ENCODE results near the gene PRKCA. TPM values are rescaled to one million over a fixed set of nuclear protein-coding genes. Genes with fewer than 3 reads are reported as not detected.

PRKCA gene
- total and polyA plus RNA-seq, 2 experiments from 2014 or later = 6.4 to 35.4 TPM

DNA sequence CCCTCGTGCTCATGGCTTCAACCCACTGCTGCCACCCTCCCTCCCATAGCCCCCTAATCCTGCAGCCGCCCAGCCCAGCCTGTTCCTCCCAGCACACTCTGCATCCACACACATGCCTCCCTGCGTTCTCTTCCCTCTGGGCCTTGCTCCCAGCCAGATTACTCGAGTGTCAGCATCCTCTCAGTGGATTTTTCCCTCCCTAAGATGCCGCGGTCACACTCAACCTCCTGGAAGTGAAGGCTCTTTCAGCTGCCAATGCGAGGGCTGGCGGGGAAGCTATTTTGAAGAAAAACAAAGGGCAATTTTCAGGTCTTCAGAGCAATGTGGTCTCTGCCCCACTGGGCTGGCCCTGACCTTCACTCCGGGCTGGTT is 509.3 kb downstream of the PRKCA start:
- no peaks in the 10 kb centered on the region for H3K9me2 ChIP-seq (ENCODE audit: insufficient read depth)
- Mint-ChIP-seq H3K9me3 (peaks cover under 1% of the 10 kb centered on the region; the same call in 1 of the 3 replicates), H3K27me3 (ENCODE audit: insufficient read depth, low read depth, poor library complexity) (peaks cover 9% of the 10 kb centered on the region), H3K36me3 (ENCODE audit: low read depth) (no peaks in the 10 kb centered on the region), H3K27ac (no peak overlapping the region), H3K4me3 (no peak overlapping the region), H3K4me1 (peaks cover 6% of the 10 kb centered on the region)
- H2AFZ ChIP-seq = no peak overlapping the region
- H3F3A ChIP-seq (replicated peaks; ENCODE audit: low read depth) = no peaks in the 10 kb centered on the region
- no peaks in the 10 kb centered on the region for H3K79me2 ChIP-seq (replicated peaks; ENCODE audit: insufficient read depth)
- H3K4me2 ChIP-seq = no peak overlapping the region
- H3K27me3 ChIP-seq (ENCODE audit: insufficient read depth) = no peaks in the 10 kb centered on the region
- DNase-seq (ENCODE audit: low spot score) (no peak), ATAC-seq (no peak)
- H4K20me1 ChIP-seq (replicated peaks; ENCODE audit: insufficient read depth) = no peaks in the 10 kb centered on the region
- no peak overlapping the region for H3K27ac ChIP-seq (ENCODE audit: low read depth)
- H3K36me3 ChIP-seq (ENCODE audit: insufficient read depth) = no peaks in the 10 kb centered on the region
- TF ChIP-seq POLR2AphosphoS5 (IDR thresholded peaks at IDR 0.05; ENCODE audit: low read depth) (no peak), CREB1 (CRISPR knock-in tag; IDR thresholded peaks at IDR 0.05; ENCODE audit: low read depth) (no peak), STAT1 (IDR thresholded peaks at IDR 0.05; ENCODE audit: unreplicated experiment) (no peak), EZH2 (IDR thresholded peaks at IDR 0.05; ENCODE audit: low read depth, unreplicated experiment) (no peak), EZH2phosphoT487 (IDR thresholded peaks at IDR 0.05; ENCODE audit: unreplicated experiment) (no peak)
- TF ChIP-seq, protein P1, sequence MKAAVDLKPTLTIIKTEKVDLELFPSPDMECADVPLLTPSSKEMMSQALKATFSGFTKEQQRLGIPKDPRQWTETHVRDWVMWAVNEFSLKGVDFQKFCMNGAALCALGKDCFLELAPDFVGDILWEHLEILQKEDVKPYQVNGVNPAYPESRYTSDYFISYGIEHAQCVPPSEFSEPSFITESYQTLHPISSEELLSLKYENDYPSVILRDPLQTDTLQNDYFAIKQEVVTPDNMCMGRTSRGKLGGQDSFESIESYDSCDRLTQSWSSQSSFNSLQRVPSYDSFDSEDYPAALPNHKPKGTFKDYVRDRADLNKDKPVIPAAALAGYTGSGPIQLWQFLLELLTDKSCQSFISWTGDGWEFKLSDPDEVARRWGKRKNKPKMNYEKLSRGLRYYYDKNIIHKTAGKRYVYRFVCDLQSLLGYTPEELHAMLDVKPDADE (IDR thresholded peaks at IDR 0.05) = no peak
- H3K4me3 ChIP-seq = no peak overlapping the region
- H3K4me1 ChIP-seq (ENCODE audit: insufficient read depth) = no peaks in the 10 kb centered on the region

DNA sequence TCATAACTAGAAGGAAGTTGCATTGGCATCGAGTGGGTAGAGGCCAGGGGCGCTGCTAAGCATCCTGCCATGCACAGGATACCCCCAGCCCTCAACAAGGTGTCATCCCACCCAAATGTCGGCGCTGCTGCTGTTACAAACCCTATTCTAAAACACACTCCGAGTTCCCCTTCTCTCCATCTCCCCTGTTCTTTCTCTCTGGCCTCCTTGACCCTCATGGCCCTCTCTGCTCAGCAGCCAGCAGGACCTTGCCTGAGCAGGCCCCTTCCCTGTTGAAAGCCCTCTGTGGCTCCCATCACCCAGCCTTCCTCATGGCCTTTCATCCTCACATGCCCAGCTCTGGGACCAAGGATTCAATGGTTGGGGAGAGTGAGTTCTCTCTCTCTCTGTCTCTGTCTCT is 510.2 kb downstream of the PRKCA start:
- no peaks in the 10 kb centered on the region for H4K20me1 ChIP-seq (replicated peaks; ENCODE audit: insufficient read depth)
- H3K4me3 Mint-ChIP-seq = no peak overlapping the region
- no peak overlapping the region for H2AFZ ChIP-seq
- TF ChIP-seq ZNF331 (CRISPR knock-in tag; IDR thresholded peaks at IDR 0.05; ENCODE audit: low read depth) = no peak
- TF ChIP-seq, protein P2, sequence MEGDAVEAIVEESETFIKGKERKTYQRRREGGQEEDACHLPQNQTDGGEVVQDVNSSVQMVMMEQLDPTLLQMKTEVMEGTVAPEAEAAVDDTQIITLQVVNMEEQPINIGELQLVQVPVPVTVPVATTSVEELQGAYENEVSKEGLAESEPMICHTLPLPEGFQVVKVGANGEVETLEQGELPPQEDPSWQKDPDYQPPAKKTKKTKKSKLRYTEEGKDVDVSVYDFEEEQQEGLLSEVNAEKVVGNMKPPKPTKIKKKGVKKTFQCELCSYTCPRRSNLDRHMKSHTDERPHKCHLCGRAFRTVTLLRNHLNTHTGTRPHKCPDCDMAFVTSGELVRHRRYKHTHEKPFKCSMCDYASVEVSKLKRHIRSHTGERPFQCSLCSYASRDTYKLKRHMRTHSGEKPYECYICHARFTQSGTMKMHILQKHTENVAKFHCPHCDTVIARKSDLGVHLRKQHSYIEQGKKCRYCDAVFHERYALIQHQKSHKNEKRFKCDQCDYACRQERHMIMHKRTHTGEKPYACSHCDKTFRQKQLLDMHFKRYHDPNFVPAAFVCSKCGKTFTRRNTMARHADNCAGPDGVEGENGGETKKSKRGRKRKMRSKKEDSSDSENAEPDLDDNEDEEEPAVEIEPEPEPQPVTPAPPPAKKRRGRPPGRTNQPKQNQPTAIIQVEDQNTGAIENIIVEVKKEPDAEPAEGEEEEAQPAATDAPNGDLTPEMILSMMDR (conservative IDR thresholded peaks at IDR 0.05; ENCODE audit: low read depth in 2 of 2) = no peak
- no peak for TF ChIP-seq POLR2AphosphoS5 (IDR thresholded peaks at IDR 0.05; ENCODE audit: low read depth)
- no peak for TF ChIP-seq STAT1 (IDR thresholded peaks at IDR 0.05; ENCODE audit: unreplicated experiment)
- TF ChIP-seq, protein P3, sequence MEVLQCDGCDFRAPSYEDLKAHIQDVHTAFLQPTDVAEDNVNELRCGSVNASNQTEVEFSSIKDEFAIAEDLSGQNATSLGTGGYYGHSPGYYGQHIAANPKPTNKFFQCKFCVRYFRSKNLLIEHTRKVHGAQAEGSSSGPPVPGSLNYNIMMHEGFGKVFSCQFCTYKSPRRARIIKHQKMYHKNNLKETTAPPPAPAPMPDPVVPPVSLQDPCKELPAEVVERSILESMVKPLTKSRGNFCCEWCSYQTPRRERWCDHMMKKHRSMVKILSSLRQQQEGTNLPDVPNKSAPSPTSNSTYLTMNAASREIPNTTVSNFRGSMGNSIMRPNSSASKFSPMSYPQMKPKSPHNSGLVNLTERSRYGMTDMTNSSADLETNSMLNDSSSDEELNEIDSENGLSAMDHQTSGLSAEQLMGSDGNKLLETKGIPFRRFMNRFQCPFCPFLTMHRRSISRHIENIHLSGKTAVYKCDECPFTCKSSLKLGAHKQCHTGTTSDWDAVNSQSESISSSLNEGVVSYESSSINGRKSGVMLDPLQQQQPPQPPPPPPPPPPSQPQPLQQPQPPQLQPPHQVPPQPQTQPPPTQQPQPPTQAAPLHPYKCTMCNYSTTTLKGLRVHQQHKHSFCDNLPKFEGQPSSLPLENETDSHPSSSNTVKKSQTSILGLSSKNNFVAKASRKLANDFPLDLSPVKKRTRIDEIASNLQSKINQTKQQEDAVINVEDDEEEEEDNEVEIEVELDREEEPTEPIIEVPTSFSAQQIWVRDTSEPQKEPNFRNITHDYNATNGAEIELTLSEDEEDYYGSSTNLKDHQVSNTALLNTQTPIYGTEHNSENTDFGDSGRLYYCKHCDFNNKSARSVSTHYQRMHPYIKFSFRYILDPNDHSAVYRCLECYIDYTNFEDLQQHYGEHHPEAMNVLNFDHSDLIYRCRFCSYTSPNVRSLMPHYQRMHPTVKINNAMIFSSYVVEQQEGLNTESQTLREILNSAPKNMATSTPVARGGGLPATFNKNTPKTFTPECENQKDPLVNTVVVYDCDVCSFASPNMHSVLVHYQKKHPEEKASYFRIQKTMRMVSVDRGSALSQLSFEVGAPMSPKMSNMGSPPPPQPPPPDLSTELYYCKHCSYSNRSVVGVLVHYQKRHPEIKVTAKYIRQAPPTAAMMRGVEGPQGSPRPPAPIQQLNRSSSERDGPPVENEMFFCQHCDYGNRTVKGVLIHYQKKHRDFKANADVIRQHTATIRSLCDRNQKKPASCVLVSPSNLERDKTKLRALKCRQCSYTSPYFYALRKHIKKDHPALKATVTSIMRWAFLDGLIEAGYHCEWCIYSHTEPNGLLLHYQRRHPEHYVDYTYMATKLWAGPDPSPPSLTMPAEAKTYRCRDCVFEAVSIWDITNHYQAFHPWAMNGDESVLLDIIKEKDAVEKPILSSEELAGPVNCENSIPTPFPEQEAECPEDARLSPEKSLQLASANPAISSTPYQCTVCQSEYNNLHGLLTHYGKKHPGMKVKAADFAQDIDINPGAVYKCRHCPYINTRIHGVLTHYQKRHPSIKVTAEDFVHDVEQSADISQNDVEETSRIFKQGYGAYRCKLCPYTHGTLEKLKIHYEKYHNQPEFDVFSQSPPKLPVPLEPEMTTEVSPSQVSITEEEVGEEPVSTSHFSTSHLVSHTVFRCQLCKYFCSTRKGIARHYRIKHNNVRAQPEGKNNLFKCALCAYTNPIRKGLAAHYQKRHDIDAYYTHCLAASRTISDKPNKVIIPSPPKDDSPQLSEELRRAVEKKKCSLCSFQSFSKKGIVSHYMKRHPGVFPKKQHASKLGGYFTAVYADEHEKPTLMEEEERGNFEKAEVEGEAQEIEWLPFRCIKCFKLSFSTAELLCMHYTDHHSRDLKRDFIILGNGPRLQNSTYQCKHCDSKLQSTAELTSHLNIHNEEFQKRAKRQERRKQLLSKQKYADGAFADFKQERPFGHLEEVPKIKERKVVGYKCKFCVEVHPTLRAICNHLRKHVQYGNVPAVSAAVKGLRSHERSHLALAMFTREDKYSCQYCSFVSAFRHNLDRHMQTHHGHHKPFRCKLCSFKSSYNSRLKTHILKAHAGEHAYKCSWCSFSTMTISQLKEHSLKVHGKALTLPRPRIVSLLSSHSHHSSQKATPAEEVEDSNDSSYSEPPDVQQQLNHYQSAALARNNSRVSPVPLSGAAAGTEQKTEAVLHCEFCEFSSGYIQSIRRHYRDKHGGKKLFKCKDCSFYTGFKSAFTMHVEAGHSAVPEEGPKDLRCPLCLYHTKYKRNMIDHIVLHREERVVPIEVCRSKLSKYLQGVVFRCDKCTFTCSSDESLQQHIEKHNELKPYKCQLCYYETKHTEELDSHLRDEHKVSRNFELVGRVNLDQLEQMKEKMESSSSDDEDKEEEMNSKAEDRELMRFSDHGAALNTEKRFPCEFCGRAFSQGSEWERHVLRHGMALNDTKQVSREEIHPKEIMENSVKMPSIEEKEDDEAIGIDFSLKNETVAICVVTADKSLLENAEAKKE (CRISPR knock-in tag; IDR thresholded peaks at IDR 0.05) = no peak
- no peak for TF ChIP-seq CREB1 (CRISPR knock-in tag; IDR thresholded peaks at IDR 0.05; ENCODE audit: low read depth)
- TF ChIP-seq ZNF114 (CRISPR knock-in tag; IDR thresholded peaks at IDR 0.05) = no peak
- TF ChIP-seq EZH2 (IDR thresholded peaks at IDR 0.05; ENCODE audit: low read depth, unreplicated experiment) = no peak
- no peak for TF ChIP-seq EZH2phosphoT487 (IDR thresholded peaks at IDR 0.05; ENCODE audit: unreplicated experiment)
- no peak overlapping the region for H3K27ac Mint-ChIP-seq
- peaks cover 9% of the 10 kb centered on the region for H3K27me3 Mint-ChIP-seq (ENCODE audit: insufficient read depth, low read depth, poor library complexity)
- H3K36me3 ChIP-seq (ENCODE audit: insufficient read depth) = 0 out of 2 replicates have a peak, but pooled peaks cover under 1% of the 10 kb centered on the region
- no peaks in the 10 kb centered on the region for H3K9me2 ChIP-seq (ENCODE audit: insufficient read depth)
- H3K4me1 Mint-ChIP-seq = peaks cover 5% of the 10 kb centered on the region
- H3F3A ChIP-seq (replicated peaks; ENCODE audit: low read depth) = no peaks in the 10 kb centered on the region
- H3K36me3 Mint-ChIP-seq (ENCODE audit: low read depth) = peaks cover 5% of the 10 kb centered on the region; the same call in 2 of the 3 replicates
- ATAC-seq = no peak
- peaks cover 9% of the 10 kb centered on the region for H3K9me3 Mint-ChIP-seq
- H3K27ac ChIP-seq (ENCODE audit: low read depth) = no peak overlapping the region
- H3K4me1 ChIP-seq (ENCODE audit: insufficient read depth) = no peaks in the 10 kb centered on the region
- H3K4me2 ChIP-seq = no peak overlapping the region
- H3K27me3 ChIP-seq (ENCODE audit: insufficient read depth) = no peaks in the 10 kb centered on the region
- H3K79me2 ChIP-seq (replicated peaks; ENCODE audit: insufficient read depth) = no peaks in the 10 kb centered on the region
- DNase-seq (ENCODE audit: low spot score) = no peak
- no peak overlapping the region for H3K4me3 ChIP-seq
